ENCODE measurements around the gene HOXA4.

HOXA4 gene

GRCh38 chr7:27115221-27116026 is 15.1 kb downstream of the HOXA4 start:
- peak; percentile 53 for DNase-seq

- DNase-seq: no peak
Observed at GRCh38 chr7:27114881-27115220, 15.7 kb downstream of the HOXA4 start.

- DNase-seq: peak; percentile 60
Observed at GRCh38 chr7:27113991-27114769, 16.4 kb downstream of the HOXA4 start.

- peak; percentile 68 for DNase-seq
Observed at GRCh38 chr7:27112955-27113949, 17.3 kb downstream of the HOXA4 start.

GRCh38 chr7:27112361-27112760 is 18.2 kb downstream of the HOXA4 start:
- DNase-seq: no peak

GRCh38 chr7:27111751-27112277 is 18.7 kb downstream of the HOXA4 start:
- no peak for DNase-seq

GRCh38 chr7:27111042-27111750 is 19.4 kb downstream of the HOXA4 start:
- DNase-seq: peak; percentile 50

GRCh38 chr7:27110186-27111031 is 20.1 kb downstream of the HOXA4 start:
- peak; percentile 67 for DNase-seq

- DNase-seq: peak; percentile 43
Observed at GRCh38 chr7:27109466-27110185, 20.9 kb downstream of the HOXA4 start.

- DNase-seq: no peak
Observed at GRCh38 chr7:27108390-27109127, 22.0 kb downstream of the HOXA4 start.

- DNase-seq: no peak
Observed at GRCh38 chr7:27107391-27108381, 22.9 kb downstream of the HOXA4 start.

GRCh38 chr7:27106901-27107240 is 23.7 kb downstream of the HOXA4 start:
- DNase-seq: no peak

GRCh38 chr7:27106181-27106900 is 24.2 kb downstream of the HOXA4 start:
- no peak for DNase-seq

GRCh38 chr7:27105301-27106031 is 25.1 kb downstream of the HOXA4 start:
- DNase-seq: no peak

GRCh38 chr7:27104341-27105058 is 26.1 kb downstream of the HOXA4 start:
- DNase-seq: no peak

- no peak for DNase-seq
Observed at GRCh38 chr7:27103489-27104226, 26.9 kb downstream of the HOXA4 start.

Data from right forelimb (tissue), 1 donor.